Upper lobe of right lung (tissue), 1 donor: ENCODE results near the gene TULP4. TPM values are rescaled to one million over a fixed set of nuclear protein-coding genes. Genes with fewer than 3 reads are reported as not detected.
"Not testable (repeated sequence)": the region's sequence is repeated elsewhere in the genome, so short reads cannot be mapped to it uniquely, and the experiment has no call there.

Experiments
- ATAC-seq: fragments of 200-7000 bp; cut with Tn5 transposase; one replicate; pipeline ENCODE4 v1.9.1; 2020; ENCODE audit warnings: mild to moderate bottlenecking, moderate library complexity
- DNase-seq: peaks from one replicate; pipeline ENCODE4 v3.0.0-alpha.2; 2020
- H3K27ac ChIP-seq: fragments of 200-600 bp; one replicate; pipeline ENCODE4 v1.8.0; 2022
- H3K27me3 ChIP-seq: fragments of 200-600 bp; one replicate; pipeline ENCODE4 v1.8.0; 2022; ENCODE audit warnings: mild to moderate bottlenecking
- H3K36me3 ChIP-seq: fragments of 200-600 bp; one replicate; pipeline ENCODE4 v1.8.0; 2022
- H3K4me1 ChIP-seq: fragments of 200-600 bp; one replicate; pipeline ENCODE4 v1.8.0; 2022
- H3K4me3 ChIP-seq: fragments of 200-600 bp; one replicate; pipeline ENCODE4 v1.8.0; 2022; ENCODE audit warnings: mild to moderate bottlenecking
- H3K9me3 ChIP-seq: fragments of 200-600 bp; one replicate; pipeline ENCODE4 v1.8.0; 2022
- CTCF ChIP-seq: fragments of 200-600 bp; IDR thresholded peaks from one replicate; pipeline ENCODE4 v1.8.0; 2022; ENCODE audit warnings: antibody characterized with exemption
- intact Hi-C: fragments of 100-400 bp; cut with DNase I; formaldehyde crosslinking; loops from one replicate; pipeline ENCODE4 v1.11.0; 2022
- total RNA-seq: library from RNA; stranded (reverse); fragmentation: NEBNext Ultra II Directional; extraction: Animal tissue kit (Norgen Biotek cat#: 25700); gene quantifications from one replicate; pipeline ENCODE4 v1.2.1, GENCODE V29; 2021
- donor health status: DM: no; HTN: yes; CAD: no; lungs with severe emphysema.

Gene TULP4
- total RNA-seq, 1 donor from 2014 or later = 94.1 TPM

- Histone ChIP-seq H3K27me3 (no peaks in the 10 kb centered on the region), H3K9me3 (no peaks in the 10 kb centered on the region), H3K36me3 (no peaks in the 10 kb centered on the region), H3K4me3 (no peak overlapping the region), H3K27ac (no peak overlapping the region), H3K4me1 (no peaks in the 10 kb centered on the region)
- no peak for TF ChIP-seq CTCF
- ATAC-seq (no peak), DNase-seq (no peak)
- intact Hi-C loops = no loop called here
Measured at GRCh38 chr6:158387578-158387977, 75.3 kb downstream of the TULP4 start.

GRCh38 chr6:158388727-158389126, 76.5 kb downstream of the TULP4 start:
- intact Hi-C loops = no loop called here

GRCh38 chr6:158389193-158389919, 77.1 kb downstream of the TULP4 start:
- no peaks in the 10 kb centered on the region for H3K4me1 ChIP-seq
- no peaks in the 10 kb centered on the region for H3K27me3 ChIP-seq
- H3K9me3 ChIP-seq = no peaks in the 10 kb centered on the region
- no peak overlapping the region for H3K27ac ChIP-seq
- H3K36me3 ChIP-seq = no peaks in the 10 kb centered on the region
- intact Hi-C loops = no loop called here
- ATAC-seq = no peak
- no peak for TF ChIP-seq CTCF
- H3K4me3 ChIP-seq = no peak overlapping the region
- no peak for DNase-seq

More at GRCh38 chr6:158388727-158389126, 76.5 kb downstream of the TULP4 start:
- Histone ChIP-seq H3K9me3 (no peaks in the 10 kb centered on the region), H3K36me3 (no peaks in the 10 kb centered on the region), H3K4me1 (no peaks in the 10 kb centered on the region), H3K27me3 (no peaks in the 10 kb centered on the region), H3K27ac (no peak overlapping the region), H3K4me3 (no peak overlapping the region)
- no peak for TF ChIP-seq CTCF
- ATAC-seq (no peak), DNase-seq (no peak)

- H3K36me3 ChIP-seq = no peaks in the 10 kb centered on the region
- H3K4me3 ChIP-seq = no peak overlapping the region
- TF ChIP-seq CTCF = no peak
- H3K27ac ChIP-seq = no peak overlapping the region
- ATAC-seq (no peak), DNase-seq (no peak)
- no peaks in the 10 kb centered on the region for H3K27me3 ChIP-seq
- no peaks in the 10 kb centered on the region for H3K9me3 ChIP-seq
- no peaks in the 10 kb centered on the region for H3K4me1 ChIP-seq
- intact Hi-C loops = no loop called here
Measured at GRCh38 chr6:158391276-158391675, 79.0 kb downstream of the TULP4 start.

DNA sequence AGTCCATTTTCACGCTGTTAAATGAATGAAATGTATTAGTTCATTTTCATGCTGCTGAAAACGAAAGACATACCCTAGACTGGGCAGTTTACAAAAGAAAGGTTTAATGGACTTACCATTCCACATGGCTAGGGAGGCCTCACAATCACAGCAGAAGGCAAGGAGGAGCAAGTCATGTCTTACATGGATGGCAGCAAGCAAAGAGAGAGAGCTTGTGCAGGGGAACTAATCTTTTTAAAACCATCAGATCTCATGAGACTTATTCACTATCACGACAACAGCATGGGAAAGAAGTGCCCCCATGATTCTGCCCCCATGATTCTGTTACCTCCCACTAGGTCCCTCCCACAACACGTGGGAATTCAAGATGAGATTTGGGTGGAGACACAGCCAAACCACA, 79.7 kb downstream of the TULP4 start:
- H3K27me3 ChIP-seq, H3K9me3 ChIP-seq, ATAC-seq, H3K4me3 ChIP-seq, H3K4me1 ChIP-seq, H3K36me3 ChIP-seq, H3K27ac ChIP-seq, DNase-seq, intact Hi-C loops: not testable (repeated sequence)

DNA sequence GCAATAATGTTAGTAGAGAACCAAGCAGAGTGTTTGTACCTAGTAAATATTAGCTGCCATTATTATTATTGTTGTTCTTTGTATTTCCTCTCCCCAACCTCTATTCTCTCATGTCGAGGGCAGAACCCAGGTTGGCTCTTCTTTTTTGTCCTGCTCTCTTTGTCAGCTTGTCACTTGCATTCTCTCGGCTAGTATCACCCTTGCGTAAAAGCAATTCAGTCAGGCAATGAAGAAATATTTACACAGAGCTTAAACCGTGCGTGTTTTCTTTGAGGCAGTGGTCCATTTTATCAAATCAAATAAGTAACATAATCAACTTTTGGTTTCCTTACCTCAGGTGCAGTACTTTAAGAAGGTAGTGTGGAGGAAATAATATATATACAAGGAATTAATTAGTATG, 83.9 kb downstream of the TULP4 start:
- Histone ChIP-seq H3K4me1 (peaks cover 10% of the 10 kb centered on the region), H3K36me3 (no peaks in the 10 kb centered on the region), H3K27me3 (no peaks in the 10 kb centered on the region), H3K9me3 (no peaks in the 10 kb centered on the region), H3K4me3 (no peak overlapping the region), H3K27ac (no peak overlapping the region)
- ATAC-seq (no peak), DNase-seq (no peak)
- TF ChIP-seq CTCF = no peak
- intact Hi-C loops = no loop called here
